Mucosa of gallbladder (tissue), 1 donor: ENCODE results near the gene TCF12. TPM values are rescaled to one million over a fixed set of nuclear protein-coding genes. Genes with fewer than 3 reads are reported as not detected.
"Not testable (repeated sequence)": the region's sequence is repeated elsewhere in the genome, so short reads cannot be mapped to it uniquely, and the experiment has no call there.

Experiments used
- DNase-seq: peaks from one replicate; pipeline ENCODE4 v3.0.0-alpha.2; 2020; ENCODE audit warnings: low spot score
- total RNA-seq: library from RNA; stranded (reverse); gene quantifications from one replicate; pipeline ENCODE4 v1.2.1, GENCODE V29; 2021
- donor health status: DM: no; HTN: no; CAD: no.

The TCF12 gene
- total RNA-seq, 1 donor from 2014 or later, result 112 TPM

GRCh38 chr15:56946150-56946549, 27.7 kb downstream of the TCF12 start:
- DNase-seq, result no peak

- no peak for DNase-seq
Observed at GRCh38 chr15:56948000-56948763, 29.7 kb downstream of the TCF12 start.

GRCh38 chr15:56948764-56949101, 30.3 kb downstream of the TCF12 start:
- no peak for DNase-seq

DNA sequence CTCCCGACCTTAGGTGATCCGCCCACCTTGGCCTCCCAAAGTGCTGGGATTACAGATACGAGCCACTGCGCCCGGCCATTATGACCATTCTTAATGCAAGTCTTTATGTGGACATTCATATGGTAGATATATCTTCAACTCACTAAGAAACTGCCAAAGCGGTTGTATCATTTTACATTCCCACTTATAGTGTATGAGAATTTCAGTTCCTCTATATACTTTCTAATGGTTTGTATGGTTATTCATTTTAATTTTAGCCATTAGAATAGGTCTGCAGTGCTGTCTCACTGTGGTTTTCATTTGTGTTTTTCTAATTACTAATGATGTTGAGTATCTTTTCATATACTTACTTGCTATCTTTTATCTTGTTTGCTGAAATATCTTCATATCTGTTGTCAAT, 32.5 kb downstream of the TCF12 start:
- no peak for DNase-seq

DNA sequence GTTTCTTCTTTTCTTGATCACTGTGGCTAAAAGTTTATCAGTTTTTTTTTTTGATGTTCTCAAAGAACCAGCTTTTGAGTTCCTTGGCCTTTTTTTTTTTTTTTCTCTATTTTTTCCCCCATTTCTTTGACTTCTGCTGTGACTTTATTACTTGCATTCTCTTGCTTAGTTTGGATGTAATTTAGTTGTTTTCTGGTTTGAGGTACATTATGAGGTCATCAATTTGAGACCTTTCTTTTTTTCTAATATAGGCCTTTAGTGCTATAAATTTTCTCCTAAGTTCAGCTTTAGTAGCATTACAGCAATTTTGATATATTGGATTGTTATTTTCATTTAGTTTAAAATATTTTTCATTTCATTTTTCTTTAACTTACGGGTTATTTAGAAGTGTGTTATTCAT, 35.3 kb downstream of the TCF12 start:
- no peak for DNase-seq

DNA sequence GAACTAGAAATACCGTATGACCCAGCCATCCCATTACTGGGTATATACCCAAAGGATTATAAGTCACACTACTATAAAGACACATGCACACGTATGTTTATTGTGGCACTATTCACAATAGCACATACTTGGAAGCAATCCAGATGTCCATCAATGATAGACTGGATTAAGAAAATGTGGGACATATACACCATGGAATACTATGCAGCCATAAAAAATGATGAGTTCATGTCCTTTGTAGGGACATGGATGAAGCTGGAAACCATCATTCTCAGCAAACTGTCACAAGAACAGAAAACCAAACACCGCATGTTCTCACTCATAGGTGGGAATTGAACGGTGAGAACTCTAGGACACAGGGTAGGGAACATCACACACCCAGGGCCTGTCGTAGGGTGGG, 36.6 kb downstream of the TCF12 start:
- not testable (repeated sequence) for DNase-seq

DNA sequence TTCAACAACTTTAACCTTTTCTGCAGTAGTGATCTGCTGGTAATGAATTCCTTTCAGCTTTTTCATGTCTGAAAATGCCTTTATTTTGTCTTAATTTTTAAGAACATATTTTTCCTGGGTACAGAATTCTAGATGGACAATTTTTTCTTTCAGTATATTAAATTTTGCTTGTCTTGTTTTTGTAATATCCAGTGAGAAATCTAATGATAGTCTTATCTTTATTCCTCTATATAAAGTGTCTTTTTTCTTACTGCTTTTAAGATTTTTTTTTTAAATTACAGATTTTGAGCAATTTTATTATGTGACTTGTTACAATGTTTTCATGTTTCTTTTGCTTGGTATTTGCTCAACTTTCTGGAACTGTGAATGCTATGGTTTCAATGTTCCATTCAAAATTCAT, 38.1 kb downstream of the TCF12 start:
- DNase-seq, result no peak

- DNase-seq, result no peak
Observed at GRCh38 chr15:56957812-56958406, 39.5 kb downstream of the TCF12 start.

DNA sequence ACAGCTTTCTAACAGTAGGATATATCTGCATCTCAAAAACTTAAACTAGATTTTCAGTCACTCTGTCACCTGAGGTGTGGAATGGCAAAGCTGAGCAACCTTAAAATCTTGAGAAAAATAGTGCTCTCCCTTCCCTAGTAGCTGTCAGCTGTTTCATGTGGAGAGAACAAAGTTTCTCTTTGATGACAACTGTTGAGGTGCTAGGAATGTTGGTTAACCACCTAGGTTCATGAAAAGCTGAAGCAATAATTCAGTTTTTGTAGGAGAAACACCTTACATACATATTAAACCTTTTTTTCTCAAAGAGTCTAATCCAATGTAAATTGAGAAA, 40.8 kb downstream of the TCF12 start:
- no peak for DNase-seq

- DNase-seq, result no peak
Observed at GRCh38 chr15:56960116-56960515, 41.7 kb downstream of the TCF12 start.

GRCh38 chr15:56963126-56963525, 44.7 kb downstream of the TCF12 start:
- DNase-seq, result no peak

DNA sequence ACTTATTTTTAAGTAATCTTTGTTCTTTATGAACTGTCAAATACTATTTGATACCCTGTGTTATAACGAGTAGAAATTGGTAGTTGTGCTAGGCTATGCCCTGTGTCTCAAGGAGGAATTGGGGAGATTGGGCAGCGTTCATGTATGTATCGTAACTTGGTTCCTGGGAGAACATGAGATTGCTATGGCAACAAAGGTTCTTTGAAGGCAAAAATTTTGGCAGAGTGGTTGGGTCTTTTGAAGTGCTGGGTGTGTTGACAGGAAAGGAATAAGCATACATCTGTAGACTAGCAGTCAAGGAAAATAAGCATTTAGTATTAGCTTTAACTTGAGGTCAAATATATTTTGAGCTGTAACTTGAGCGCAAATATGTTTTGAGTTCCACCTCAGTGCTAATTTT, 45.3 kb downstream of the TCF12 start:
- DNase-seq, result no peak

- no peak for DNase-seq
Observed at GRCh38 chr15:56964182-56964581, 45.7 kb downstream of the TCF12 start.

DNA sequence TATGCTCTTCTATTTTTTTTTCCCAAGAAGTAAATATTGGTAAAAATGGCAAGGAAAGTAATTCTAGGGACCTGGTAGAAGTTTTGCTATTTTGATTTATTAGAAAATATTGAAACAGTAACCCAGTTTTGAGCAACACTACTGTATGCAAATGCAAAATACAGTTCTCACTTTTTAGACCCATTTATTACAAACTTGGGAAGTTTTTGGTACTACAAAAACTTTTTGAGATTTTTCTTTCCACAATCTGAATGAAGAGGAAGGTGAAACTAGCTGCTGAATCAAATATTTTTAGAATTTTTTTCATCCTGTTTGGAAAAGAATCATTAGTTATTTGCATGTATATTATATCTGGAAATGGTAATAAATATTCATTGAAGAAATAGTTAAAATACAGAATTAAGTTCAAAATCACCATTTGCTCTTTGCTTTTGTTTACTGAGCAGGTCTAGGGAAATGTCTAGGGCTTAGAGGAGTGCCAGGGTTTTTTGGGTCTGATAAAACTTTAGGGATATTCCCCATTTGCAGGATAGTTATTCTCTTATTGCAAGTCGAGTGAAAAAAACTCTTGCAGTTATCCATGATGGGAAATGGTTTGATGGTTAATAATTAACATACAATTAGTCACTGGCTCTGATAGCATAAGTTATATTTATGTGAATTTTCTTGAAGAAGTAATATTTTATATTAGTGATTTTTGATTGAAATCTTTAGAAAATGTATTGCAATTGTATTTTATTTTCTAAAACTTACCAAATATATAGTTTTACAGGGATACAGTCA, 47.0 kb downstream of the TCF12 start:
- no peak for DNase-seq

GRCh38 chr15:56967336-56967735, 48.9 kb downstream of the TCF12 start:
- no peak for DNase-seq

DNA sequence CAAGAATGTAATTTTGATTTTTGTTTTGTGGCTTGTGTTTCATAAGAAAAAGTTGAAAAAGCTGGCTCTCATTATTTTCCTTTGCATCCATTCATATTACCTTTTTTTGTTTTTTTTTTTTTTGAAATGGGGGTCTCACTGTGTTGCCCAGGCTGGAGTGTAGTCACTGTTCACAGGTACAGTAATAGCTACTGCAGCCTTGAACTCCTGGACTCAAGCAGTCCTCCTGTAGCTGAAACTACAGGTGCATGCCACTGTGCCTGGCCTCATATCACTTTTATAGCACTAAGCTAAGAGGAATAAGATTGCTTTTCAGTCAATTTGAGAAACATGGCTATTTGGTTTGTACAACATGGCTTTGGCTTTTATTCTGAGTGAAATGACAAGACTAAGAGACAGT, 49.8 kb downstream of the TCF12 start:
- DNase-seq, result no peak

DNA sequence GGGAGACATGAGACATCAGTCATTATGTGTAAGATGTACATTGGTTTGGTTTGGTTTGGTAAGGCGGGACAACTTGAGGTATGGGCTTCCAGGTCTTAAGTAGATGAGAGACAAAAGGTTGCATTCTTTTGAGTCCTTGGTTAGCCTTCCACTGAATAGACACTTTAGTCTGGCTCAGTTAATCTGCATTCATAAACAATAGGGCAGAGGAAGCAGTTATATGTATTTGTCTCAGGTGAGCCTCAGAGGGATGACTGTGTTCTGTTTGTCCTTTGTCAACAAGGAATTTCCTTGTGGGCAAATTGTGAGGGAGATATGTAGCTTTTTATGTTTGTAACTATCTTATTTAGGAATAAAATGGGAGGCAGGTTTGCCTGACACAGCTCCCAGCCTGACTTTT, 50.4 kb downstream of the TCF12 start:
- DNase-seq, result no peak

GRCh38 chr15:56969265-56969895, 50.9 kb downstream of the TCF12 start:
- no peak for DNase-seq

DNA sequence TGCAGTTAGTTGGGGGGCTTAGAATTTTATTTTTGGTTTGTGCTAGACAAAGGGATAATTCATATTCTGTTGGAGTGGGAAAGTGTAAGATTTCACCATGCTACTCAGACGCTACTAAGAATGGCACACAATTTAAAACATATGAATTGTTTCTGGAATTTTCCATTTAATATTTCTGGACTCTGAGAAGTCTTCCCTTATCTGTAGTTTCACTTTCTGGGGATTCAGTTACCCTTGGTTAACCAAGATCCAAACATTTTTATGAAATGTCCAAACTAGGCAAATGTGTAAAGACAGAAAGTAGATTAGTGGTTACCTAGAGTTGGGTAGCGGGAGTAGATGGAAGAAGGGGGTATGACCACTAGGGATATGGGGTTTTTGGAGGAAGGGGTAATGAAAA, 53.1 kb downstream of the TCF12 start:
- DNase-seq, result no peak

DNA sequence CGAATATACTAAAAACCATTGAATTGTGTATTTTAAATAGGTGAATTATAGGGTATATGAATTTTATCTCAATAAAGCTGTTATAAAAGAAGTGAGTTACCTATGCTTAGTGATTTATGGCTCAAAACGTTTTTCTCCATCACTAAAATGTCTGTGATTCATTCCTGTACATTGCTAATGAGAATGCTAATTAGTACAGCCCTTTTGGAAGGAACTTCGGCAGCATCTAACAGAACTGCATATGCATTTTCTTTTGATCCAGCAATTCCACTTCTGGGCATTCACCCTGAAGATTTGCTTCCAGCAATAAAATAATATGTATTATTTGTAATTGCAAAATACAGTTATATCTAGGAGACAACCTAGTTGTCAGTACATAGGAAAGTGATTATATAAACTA, 53.6 kb downstream of the TCF12 start:
- DNase-seq, result no peak

- no peak for DNase-seq
Observed at GRCh38 chr15:56972426-56972825, 54.0 kb downstream of the TCF12 start.

GRCh38 chr15:56973463-56973862, 55.0 kb downstream of the TCF12 start:
- DNase-seq, result no peak

DNA sequence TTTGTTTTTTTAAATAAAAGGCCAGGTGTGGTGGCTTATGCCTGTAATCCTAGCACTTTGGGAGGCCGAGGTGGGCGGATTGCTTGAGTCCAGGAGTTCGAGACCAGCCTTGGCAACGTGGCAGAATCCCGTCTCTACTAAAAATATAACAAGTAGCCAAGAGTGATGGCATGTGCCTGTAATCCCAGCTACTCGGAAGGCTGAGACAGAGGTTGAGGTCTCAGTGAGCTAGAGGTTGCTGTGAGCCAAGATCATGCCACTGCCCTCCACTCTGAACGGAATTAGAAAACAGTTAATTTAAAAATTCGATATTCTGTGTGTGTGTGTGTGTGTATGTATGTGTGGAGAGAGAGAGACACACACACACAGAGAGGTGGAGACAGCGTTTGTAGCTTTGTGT, 58.8 kb downstream of the TCF12 start:
- no peak for DNase-seq
